Kidney epithelial cell (primary cell): ENCODE data around the gene SAT2. TPM values are rescaled to one million over a fixed set of nuclear protein-coding genes. Genes with fewer than 3 reads are reported as not detected.

Experiments used
- DNase-seq: peaks from one replicate; pipeline ENCODE4 v3.0.0-alpha.2; 2010; ENCODE audit warnings: low read depth
- H3K27me3 ChIP-seq: 2 replicates; pipeline ENCODE4 v1.6.0; 2011; ENCODE audit warnings: low read length; ENCODE audit not compliant: control insufficient read depth, insufficient read depth
- H3K36me3 ChIP-seq: 2 replicates; pipeline ENCODE4 v1.5.1; 2011; ENCODE audit warnings: low read length; ENCODE audit not compliant: control insufficient read depth, insufficient read depth
- H3K4me3 ChIP-seq: 2 replicates; pipeline ENCODE4 v1.5.1; 2011; ENCODE audit warnings: low read depth, mild to moderate bottlenecking, control low read depth, low read length
- total RNA-seq: library from RNA; depleted of rRNA; stranded (reverse); fragments of >200 nt; gene quantifications from 2 replicates; pipeline ENCODE4 v1.2.3, GENCODE V29; 2015
- TF ChIP-seq, protein P1 (sequence below): IDR thresholded peaks from 2 replicates; pipeline ENCODE4 v1.5.1; 2011; ENCODE audit warnings: mild to moderate bottlenecking, moderate library complexity, low read length, control low read depth, inconsistent platforms; ENCODE audit not compliant: insufficient read depth, poor library complexity, severe bottlenecking

Gene SAT2
- total RNA-seq, 1 donor from 2014 or later: 76.0 TPM

DNA sequence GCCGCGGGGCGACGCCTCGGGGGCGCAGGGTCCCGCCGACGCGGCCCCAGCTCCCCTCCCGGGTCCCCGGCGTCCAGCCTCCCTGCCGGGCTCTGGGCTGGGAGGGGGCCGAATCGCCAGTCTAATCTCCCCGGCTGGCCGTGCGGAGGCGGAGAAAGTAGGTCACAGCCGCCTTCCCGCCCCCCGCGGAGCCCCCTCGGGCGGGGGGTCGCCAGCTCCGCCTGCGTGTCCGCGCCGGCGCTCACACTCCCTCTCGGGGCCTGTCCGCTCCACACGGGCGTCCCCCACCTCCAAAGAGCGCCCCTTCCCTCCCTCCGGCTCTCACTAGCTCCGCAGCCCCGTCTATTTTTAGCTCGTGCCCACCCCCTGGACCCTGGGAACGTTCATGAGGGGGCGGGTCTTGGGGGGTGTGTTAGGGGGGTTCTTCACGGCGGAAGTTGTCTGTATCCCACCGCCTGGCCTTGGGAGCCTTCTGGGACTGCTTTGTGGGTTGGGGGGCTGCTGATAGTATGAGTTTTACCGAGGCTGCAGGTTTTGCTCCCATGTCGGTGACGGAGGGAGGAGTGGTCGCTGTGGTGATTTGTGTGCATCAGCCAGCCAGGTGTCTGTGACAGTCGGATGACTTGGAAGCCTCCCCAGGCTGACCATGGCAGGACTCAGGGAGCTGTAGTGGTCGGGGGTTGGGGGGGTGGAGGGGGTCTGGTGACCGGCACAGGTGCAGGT is 24.2 kb upstream of the SAT2 start:
- no peaks in the 10 kb centered on the region for H3K36me3 ChIP-seq
- TF ChIP-seq, protein P1, sequence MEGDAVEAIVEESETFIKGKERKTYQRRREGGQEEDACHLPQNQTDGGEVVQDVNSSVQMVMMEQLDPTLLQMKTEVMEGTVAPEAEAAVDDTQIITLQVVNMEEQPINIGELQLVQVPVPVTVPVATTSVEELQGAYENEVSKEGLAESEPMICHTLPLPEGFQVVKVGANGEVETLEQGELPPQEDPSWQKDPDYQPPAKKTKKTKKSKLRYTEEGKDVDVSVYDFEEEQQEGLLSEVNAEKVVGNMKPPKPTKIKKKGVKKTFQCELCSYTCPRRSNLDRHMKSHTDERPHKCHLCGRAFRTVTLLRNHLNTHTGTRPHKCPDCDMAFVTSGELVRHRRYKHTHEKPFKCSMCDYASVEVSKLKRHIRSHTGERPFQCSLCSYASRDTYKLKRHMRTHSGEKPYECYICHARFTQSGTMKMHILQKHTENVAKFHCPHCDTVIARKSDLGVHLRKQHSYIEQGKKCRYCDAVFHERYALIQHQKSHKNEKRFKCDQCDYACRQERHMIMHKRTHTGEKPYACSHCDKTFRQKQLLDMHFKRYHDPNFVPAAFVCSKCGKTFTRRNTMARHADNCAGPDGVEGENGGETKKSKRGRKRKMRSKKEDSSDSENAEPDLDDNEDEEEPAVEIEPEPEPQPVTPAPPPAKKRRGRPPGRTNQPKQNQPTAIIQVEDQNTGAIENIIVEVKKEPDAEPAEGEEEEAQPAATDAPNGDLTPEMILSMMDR: no peak
- H3K4me3 ChIP-seq: no peak overlapping the region
- peaks cover 44% of the 10 kb centered on the region for H3K27me3 ChIP-seq
- DNase-seq: no peak

GRCh38 chr17:7651097-7651664 is 23.6 kb upstream of the SAT2 start:
- no peak for DNase-seq
- TF ChIP-seq, protein P1: no peak
- Histone ChIP-seq H3K4me3 (peak overlapping the region; percentile 7), H3K27me3 (peaks cover 43% of the 10 kb centered on the region), H3K36me3 (no peaks in the 10 kb centered on the region)

- H3K36me3 ChIP-seq: no peaks in the 10 kb centered on the region
- TF ChIP-seq, protein P1: no peak
- no peak for DNase-seq
- peaks cover 43% of the 10 kb centered on the region for H3K27me3 ChIP-seq
- peak within 1 kb of the TSS; percentile 7 for H3K4me3 ChIP-seq
Observed at GRCh38 chr17:7650509-7651096, 23.0 kb upstream of the SAT2 start, which contains the start of gene ATP1B2. Gene ATP1B2, plus strand, starts transcription at chr17:7650926. Its CDS starts 593 bp downstream, at chr17:7651519.

- no peak for DNase-seq
Observed at GRCh38 chr17:7647018-7647417, 19.4 kb upstream of the SAT2 start.

DNA sequence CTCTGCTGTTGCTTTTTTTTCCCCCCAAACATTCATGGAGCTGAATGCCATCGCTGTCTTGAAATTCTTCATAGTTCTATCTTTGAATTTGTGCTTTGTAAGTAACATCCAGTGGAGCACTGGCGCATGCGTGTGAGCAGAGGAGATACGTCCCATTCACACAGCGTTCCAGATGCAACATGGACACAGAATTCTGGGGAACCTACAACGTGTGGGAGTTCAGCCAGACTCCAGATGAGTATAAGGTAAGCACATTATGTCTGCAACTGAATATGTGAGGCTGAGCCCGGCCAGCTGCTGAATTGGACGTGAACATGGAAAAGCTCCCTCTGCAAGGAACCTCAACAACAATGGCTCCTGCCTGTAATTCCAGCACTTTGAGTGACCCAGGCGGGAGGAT is 18.8 kb upstream of the SAT2 start:
- TF ChIP-seq, protein P1: no peak
- Histone ChIP-seq H3K4me3 (no peak overlapping the region), H3K36me3 (no peaks in the 10 kb centered on the region), H3K27me3 (peaks cover 18% of the 10 kb centered on the region)
- no peak for DNase-seq

More at GRCh38 chr17:7647018-7647417, 19.4 kb upstream of the SAT2 start:
- TF ChIP-seq, protein P1: no peak
- H3K36me3 ChIP-seq: no peaks in the 10 kb centered on the region
- peaks cover 23% of the 10 kb centered on the region for H3K27me3 ChIP-seq
- H3K4me3 ChIP-seq: no peak overlapping the region
